GM21717 (cell line): ENCODE results near the gene BTG4.

Experiments used
- ATAC-seq: cut with Tn5 transposase; IDR thresholded peaks from one replicate; pipeline ENCODE4 v1.9.1; 2021; ENCODE audit warnings: mild to moderate bottlenecking, moderate library complexity; ENCODE audit not compliant: unreplicated experiment

BTG4 gene

DNA sequence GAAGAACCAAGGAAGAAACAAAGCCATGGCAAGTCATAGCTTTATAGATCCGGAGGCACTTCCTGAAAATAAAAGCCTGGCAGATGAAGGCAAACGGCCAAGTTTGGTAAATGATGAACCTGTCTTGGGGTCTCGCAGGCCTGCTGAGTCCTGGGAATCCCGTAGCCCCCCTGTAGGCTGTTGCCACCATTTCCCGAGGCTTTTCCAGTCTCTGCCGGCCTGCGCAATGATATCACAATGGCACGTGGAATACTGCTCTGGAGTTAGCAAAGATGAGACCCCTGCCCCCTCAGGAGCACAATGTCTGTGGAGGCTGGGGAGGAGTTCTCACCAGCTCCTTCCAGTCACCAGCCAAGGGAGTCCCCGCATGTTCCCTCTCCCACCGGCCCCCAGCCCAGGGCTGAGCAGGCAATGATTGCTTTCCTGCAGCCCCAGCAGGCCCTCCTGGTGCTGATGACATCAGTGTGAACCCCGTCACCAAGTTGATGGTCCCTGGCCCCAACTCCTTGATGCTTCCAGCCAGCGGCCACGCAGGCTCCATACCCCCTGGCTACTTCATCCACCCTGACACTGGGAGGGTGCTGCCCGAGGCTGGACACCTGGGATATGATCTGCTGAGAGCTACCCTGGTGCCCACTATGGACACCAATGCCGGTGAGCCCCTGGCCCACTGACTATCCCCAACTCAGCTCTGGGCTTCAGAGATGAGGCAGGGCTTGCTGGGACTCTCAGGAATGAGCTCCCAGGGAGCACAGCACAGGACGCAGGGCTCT, 55.9 kb downstream of the BTG4 start:
- no peak for ATAC-seq

DNA sequence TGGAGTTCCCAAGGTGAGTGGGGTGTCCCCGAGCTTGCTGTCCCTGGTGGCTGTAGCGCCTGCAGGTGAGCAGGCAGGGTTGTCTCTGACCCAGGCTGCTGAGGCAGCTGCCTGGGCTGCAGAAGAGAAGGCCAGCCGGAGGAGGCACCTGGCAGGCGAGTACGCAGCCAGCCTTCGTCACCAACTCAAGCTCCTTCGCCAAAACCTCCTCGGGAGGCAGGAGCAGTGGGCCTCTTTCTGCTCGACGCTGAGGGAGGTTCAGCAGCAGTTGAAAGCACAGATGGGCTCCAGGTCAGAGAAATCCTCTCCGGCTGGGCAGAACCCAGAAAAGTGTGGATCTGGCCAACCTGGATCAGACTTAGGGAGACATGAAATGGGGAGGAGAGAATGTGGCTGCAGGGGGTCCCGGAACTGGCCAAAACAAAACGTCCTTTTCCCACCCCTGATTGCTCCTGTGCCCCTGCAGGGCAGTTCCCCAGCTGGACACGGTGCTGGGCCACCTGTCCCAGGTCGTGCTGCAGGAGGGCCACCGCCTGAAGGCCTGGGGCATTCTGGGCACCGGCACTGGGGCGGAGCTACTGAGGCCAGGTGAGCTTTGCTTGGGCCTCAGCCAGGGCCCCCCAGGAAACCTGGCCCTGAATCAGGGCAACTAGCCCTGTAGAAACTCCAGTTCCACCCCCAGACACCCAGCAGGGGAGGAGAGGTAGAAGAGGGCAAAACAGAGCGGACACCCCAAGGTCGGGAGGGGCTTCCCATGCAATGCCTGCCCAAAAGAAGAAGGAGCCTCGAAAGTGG, 56.7 kb downstream of the BTG4 start:
- ATAC-seq: no peak

GRCh38 chr11:111454561-111455192, 57.5 kb downstream of the BTG4 start:
- no peak for ATAC-seq

- no peak for ATAC-seq
These were observed 59.2 kb downstream of the BTG4 start for GRCh38 chr11:111452817-111453552.

DNA sequence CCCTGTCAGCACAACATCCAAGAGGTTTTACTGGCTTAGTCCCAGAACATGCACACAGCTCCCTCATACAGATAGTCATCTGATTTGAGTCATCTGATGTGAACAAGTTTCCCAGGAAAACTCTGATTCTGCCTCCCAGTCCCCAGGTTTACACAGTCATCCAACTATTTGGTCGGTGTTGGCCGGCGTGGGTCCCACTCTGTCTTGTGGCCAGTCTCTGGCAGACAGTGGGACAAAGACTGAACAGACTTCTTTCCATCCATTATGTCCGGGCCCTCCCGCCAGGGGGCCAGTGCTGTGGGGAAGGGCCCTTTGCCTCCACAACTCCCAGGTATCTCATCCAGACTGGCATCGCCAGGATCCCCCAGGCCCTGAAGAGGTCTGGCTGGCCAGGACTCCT, 60.0 kb downstream of the BTG4 start:
- no peak for ATAC-seq

DNA sequence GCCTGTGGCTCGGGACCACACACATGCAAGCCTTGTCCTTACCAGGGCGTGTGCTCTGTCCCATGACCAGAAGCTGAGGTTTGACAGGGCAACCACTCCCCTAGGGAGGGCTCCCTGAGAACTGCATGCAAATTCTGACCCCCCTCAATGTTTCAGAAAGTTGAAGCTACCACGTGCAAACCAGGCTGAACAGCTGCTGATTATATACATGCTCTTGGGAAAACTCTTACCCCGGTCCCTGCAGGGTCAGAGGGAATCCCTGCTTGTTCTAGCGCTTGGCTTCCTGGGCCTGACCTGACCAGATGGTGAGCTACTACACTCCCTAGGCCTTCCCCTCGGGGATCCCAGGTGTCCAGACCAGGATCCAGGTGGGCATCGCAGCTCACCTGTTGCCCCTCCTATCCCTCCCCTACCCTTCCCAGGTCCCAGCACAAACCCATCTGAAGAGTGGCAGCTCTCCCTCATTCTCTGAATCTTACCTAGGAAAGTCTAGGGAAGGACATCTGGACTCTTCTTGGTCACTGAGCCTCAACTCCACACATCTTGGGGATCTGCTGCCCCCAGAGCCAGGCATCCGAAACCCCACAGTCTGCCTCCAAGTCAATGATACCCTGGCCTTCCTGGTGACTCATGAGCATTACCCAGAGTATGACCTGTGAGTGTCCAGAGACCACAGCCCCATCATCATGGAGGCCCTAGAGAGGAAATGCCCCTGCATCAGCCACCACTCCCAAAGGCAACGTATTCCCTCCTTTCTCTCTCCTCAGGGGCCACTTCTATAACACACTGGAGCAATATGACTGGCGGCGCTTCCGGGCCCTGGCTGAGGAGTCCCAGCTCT, 61.5 kb downstream of the BTG4 start:
- peak; percentile 74 for ATAC-seq

DNA sequence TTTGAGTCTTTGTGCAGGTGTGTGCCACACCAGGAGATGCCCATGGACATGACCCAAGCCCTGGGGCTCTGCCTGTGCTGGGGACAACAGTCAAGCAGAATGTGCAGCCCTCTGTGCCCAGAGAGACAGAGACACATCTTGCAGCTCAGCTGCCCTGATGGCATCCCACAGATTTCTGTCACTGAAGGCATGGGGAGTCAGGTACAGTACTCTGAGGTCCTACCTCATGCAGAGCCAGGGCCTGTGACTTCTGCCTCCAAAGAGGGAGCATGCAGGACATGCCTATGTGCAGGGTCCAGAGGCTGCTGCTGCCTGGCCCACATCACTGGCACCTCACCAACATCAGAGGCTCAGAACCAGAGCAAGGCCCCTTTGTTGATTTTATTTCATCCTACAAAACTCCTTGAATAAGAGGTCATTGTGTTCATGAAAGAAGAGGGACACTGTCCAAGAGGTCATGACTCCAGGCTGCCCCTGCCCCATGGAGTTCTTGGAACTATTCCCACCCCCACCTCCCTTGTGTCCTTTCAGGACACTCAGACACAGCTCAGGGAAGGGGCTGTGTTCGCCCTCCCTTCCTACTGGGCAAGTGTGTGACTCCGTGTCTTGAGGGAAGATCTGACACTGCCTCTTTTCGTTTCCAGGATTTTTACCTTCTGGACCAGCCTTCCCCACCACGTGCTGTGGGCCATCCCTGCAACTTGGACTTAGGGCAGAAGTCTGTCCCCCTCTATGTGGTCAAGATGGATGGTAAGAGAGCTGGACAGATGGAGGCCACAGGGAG, 62.3 kb downstream of the BTG4 start:
- ATAC-seq: no peak

GRCh38 chr11:111448831-111449557, 63.2 kb downstream of the BTG4 start:
- ATAC-seq: no peak

- no peak for ATAC-seq
These were observed 63.8 kb downstream of the BTG4 start for GRCh38 chr11:111448414-111448813.

GRCh38 chr11:111447931-111448330, 64.3 kb downstream of the BTG4 start:
- ATAC-seq: no peak

GRCh38 chr11:111447112-111447471, 65.1 kb downstream of the BTG4 start:
- no peak for ATAC-seq

DNA sequence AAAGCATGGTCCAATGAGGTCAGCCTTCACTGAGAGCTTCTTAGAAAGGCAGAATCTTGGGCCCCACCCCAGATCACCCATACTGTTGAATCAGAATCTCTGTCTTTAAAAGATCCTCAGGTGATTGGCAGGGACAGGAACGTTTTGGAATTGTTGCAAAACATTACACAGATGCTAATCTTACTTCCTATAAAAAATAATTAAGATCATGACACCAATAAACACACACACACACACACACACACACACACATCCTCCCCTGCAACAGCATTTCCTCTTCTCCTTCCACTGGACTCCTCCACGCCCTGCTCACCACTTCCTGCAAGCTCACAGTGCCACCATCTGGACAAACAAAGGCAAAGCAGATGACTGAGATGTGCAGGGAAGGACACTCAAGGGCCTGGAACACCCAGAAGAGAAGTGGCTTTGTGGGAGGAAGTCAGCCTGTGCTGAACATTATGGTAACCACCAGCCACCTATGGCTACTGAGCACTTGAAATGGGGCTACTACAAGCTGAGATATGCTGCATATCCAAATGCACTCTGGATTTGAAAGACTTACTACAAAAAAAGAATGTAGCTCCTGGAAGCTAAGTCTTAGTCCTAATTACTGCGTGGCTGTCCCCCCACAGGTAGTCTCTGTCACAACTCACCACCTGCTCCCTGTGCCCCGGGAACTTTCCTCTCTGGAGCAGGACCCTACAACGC, 65.6 kb downstream of the BTG4 start:
- ATAC-seq: peak; percentile 87

DNA sequence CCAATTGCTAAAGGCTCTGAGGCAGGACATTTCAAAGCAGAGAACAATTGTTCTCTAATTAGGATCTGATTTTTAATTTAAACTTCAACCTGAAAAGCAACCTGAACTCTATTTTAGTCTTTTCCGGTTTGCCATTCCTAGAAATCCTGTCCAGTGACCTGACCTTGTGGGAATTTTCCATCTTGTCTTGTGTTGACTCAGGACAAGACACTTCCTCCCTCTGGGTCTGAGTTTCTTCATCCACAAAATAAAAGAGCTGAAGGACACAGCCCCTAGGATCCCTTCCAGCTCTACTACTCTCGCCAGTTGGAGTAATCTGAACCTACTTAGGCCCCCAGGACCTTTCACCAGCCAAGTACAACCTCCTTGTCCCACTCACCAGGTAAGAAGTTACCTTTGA, 66.6 kb downstream of the BTG4 start:
- ATAC-seq: no peak
